ENCODE measurements around the gene VPS9D1. TPM values are rescaled to one million over a fixed set of nuclear protein-coding genes. Genes with fewer than 3 reads are reported as not detected.

The VPS9D1 gene
- polyA plus RNA-seq, 3 donors, result 1.2 to 29.7 (median 1.6) TPM

DNA sequence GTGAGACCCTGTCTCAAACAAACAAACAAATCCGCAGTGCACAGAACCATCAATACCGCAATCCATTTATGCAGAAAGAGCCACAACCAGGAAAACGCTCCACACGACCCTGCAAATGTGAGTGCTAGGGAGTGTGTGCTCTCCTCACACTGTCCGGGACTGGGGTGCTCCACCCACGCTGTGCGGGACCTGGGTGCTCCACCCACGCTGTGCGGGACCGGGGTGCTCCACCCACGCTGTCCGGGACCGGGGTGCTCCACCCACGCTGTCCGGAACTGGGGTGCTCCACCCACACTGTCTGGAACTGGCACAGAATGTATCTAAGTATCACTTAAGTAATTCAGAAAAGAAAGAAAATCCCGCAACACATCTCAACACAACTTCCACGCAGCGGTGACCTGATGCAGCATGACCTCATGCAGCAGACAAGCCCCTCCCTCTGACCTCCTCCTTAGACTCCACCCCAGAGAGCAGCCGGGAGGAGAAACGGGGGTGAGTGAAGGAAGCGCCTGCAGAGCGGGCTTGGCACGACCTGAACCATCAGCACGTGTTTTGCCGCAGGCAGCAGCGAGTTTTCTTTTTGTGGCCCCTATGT, 39.1 kb upstream of the VPS9D1 start:
- H3K79me2 ChIP-seq (ENCODE audit: insufficient read depth, low read length), result peaks cover 54% of the 10 kb centered on the region
- Mint-ChIP-seq H3K27ac (peak overlapping the region in 6 of 7 donors; percentile 24 to 87 (median 76)), H3K27me3 (ENCODE audit: low read depth in 3 of 3) (peaks cover 0 to 2% (median 0%) of the 10 kb centered on the region in 3 donors), H3K4me3 (peak overlapping the region; percentile 6 to 46), H3K9me3 (no peaks in the 10 kb centered on the region), H3K4me1 (peaks cover 41% of the 10 kb centered on the region), H3K36me3 (peaks cover 43 to 58% of the 10 kb centered on the region in 2 donors)
- H3K4me2 ChIP-seq (replicated peaks; ENCODE audit: extremely low read depth, low read length, poor library complexity, severe bottlenecking), result peak overlapping the region; percentile 4
- no peaks in the 10 kb centered on the region for H3K9me3 ChIP-seq (replicated peaks in 1 of 2; ENCODE audit: control insufficient read depth in 1 of 2, insufficient read depth in 1 of 2, low read length in 2 of 2)
- H3K27ac ChIP-seq (ENCODE audit: low read depth in 1 of 2, low read length in 2 of 2), result peak overlapping the region in 1 of 2 donors; percentile 76
- no peak for DNase-seq
- H3K27me3 ChIP-seq (ENCODE audit: control insufficient read depth in 2 of 2, insufficient read depth in 2 of 2, low read length in 2 of 2), result no peaks in the 10 kb centered on the region
- WGBS (ENCODE audit: insufficient coverage), result 77% methylated on average over 6 of the region's 26 CpGs
- H3K9ac ChIP-seq (ENCODE audit: insufficient read depth, low read length, poor library complexity, severe bottlenecking), result no peak overlapping the region
- peaks cover 33 to 49% of the 10 kb centered on the region in 2 donors for H3K36me3 ChIP-seq (replicated peaks in 1 of 2; ENCODE audit: control insufficient read depth in 1 of 2, insufficient read depth in 2 of 2, low read length in 2 of 2)
- TF ChIP-seq, protein P1, sequence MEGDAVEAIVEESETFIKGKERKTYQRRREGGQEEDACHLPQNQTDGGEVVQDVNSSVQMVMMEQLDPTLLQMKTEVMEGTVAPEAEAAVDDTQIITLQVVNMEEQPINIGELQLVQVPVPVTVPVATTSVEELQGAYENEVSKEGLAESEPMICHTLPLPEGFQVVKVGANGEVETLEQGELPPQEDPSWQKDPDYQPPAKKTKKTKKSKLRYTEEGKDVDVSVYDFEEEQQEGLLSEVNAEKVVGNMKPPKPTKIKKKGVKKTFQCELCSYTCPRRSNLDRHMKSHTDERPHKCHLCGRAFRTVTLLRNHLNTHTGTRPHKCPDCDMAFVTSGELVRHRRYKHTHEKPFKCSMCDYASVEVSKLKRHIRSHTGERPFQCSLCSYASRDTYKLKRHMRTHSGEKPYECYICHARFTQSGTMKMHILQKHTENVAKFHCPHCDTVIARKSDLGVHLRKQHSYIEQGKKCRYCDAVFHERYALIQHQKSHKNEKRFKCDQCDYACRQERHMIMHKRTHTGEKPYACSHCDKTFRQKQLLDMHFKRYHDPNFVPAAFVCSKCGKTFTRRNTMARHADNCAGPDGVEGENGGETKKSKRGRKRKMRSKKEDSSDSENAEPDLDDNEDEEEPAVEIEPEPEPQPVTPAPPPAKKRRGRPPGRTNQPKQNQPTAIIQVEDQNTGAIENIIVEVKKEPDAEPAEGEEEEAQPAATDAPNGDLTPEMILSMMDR (IDR thresholded peaks at IDR 0.05), result no peak
- peaks cover 23 to 43% of the 10 kb centered on the region in 2 donors for H3K4me1 ChIP-seq (ENCODE audit: control insufficient read depth in 1 of 2, insufficient read depth in 2 of 2, low read length in 2 of 2)
- H2AFZ ChIP-seq (ENCODE audit: insufficient read depth, low read depth, low read length, poor library complexity, severe bottlenecking), result no peak overlapping the region
- intact Hi-C loops (cut with micrococcal nuclease), result loop anchor here (2.0 to 5.0 kb wide), 2 partner anchors 38 to 39 kb away; partner anchors contain the start of genes VPS9D1 (in 2 of the 2) and ZNF276 (in 2 of the 2)
- peaks cover under 1% of the 10 kb centered on the region for H4K20me1 ChIP-seq (ENCODE audit: insufficient read depth, low read length)
- no peak overlapping the region for H3K4me3 ChIP-seq (replicated peaks in 1 of 3; ENCODE audit: low read depth in 2 of 3, low read length in 3 of 3)

DNA sequence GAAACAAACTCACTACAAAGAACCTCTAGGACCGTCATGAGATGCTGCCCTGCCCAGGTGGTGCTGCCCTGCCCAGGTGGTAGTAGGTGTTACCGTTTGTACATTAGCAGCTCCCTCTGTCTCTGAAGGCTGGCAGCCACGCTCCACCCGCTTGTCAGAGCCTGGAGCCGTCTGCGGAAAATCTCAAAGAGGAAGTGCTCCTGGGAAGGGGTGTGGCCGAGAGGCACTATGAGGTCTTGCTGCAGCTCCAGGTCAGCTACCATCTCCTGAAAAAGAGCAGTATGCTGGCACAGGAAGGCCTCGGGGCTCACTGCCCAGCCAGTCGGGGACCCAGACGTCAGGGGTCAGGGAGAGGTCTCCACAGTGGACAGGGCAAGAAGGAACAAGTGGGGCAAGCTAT, 28.9 kb upstream of the VPS9D1 start:
- 1% methylated on average over 8 of the region's 10 CpGs for WGBS (ENCODE audit: insufficient coverage)
- Mint-ChIP-seq H3K4me1 (peaks cover 12% of the 10 kb centered on the region), H3K9me3 (no peaks in the 10 kb centered on the region), H3K27ac (peak overlapping the region in 6 of 7 donors; percentile 66 to 88 (median 81)), H3K36me3 (peaks cover 57 to 79% of the 10 kb centered on the region in 2 donors), H3K27me3 (ENCODE audit: low read depth in 3 of 3) (peaks cover 0 to 1% (median 0%) of the 10 kb centered on the region in 3 donors), H3K4me3 (peak overlapping the region; percentile 48 to 78)
- Histone ChIP-seq H3K27ac (ENCODE audit: low read depth in 1 of 2, low read length in 2 of 2) (no peak overlapping the region), H3K4me2 (replicated peaks; ENCODE audit: extremely low read depth, low read length, poor library complexity, severe bottlenecking) (peak overlapping the region; percentile 39), H3K79me2 (ENCODE audit: insufficient read depth, low read length) (peaks cover 4% of the 10 kb centered on the region), H3K27me3 (ENCODE audit: control insufficient read depth in 2 of 2, insufficient read depth in 2 of 2, low read length in 2 of 2) (no peaks in the 10 kb centered on the region), H2AFZ (ENCODE audit: insufficient read depth, low read depth, low read length, poor library complexity, severe bottlenecking) (peak overlapping the region; percentile 51), H3K9me3 (replicated peaks in 1 of 2; ENCODE audit: control insufficient read depth in 1 of 2, insufficient read depth in 1 of 2, low read length in 2 of 2) (no peaks in the 10 kb centered on the region), H3K36me3 (replicated peaks in 1 of 2; ENCODE audit: control insufficient read depth in 1 of 2, insufficient read depth in 2 of 2, low read length in 2 of 2) (peaks cover 22 to 66% of the 10 kb centered on the region in 2 donors), H3K9ac (ENCODE audit: insufficient read depth, low read length, poor library complexity, severe bottlenecking) (no peak overlapping the region), H3K4me3 (replicated peaks in 1 of 3; ENCODE audit: low read depth in 2 of 3, low read length in 3 of 3) (no peak overlapping the region), H3K4me1 (ENCODE audit: control insufficient read depth in 1 of 2, insufficient read depth in 2 of 2, low read length in 2 of 2) (peaks cover 9 to 13% of the 10 kb centered on the region in 2 donors), H4K20me1 (ENCODE audit: insufficient read depth, low read length) (peaks cover 8% of the 10 kb centered on the region)
- peak; percentile 62 to 68 (median 65) for DNase-seq
- intact Hi-C loops (cut with micrococcal nuclease), result no loop called here
- TF ChIP-seq, protein P1 (IDR thresholded peaks at IDR 0.05), result no peak

Measured in CD14-positive monocyte (primary cell).